HepG2 (cell line): ENCODE measurements around the gene RAPSN. TPM values are rescaled to one million over a fixed set of nuclear protein-coding genes. Genes with fewer than 3 reads are reported as not detected.
A peak's percentile ranks its signal among the peaks of the same experiment; 100 is the strongest.

Experiments
- ATAC-seq: fragments of 200-7000 bp; cut with Tn5 transposase; 3 replicates; pipeline ENCODE4 v1.9.1; 2020; ENCODE audit warnings: mild to moderate bottlenecking, moderate library complexity
- BruUV-seq: library from RNA; stranded (reverse); fragments of 400-500 nt; replicated peaks from 2 replicates; lab custom pipeline; 2021; lab: Mats Ljungman, UMichigan
- CTCF ChIA-PET: fragments of 300-600 bp; formaldehyde crosslinking; extraction: SDS; loops from one replicate; lab custom pipeline; 2021; ENCODE audit warnings: low total read pairs, inconsistent platforms, low intra/inter-chr PET ratio; lab: Yijun Ruan, JAX
- POLR2A ChIA-PET: fragments of 350-600 bp; sonication (Branson Sonifier 250); formaldehyde crosslinking; loops from one replicate; lab custom pipeline; 2020; ENCODE audit warnings: antibody characterized with exemption, inconsistent platforms; lab: Yijun Ruan, JAX
- DNase-seq: peaks from one replicate; pipeline ENCODE4 v3.0.0-alpha.2; 2015; ENCODE audit warnings: low spot score
- FAIRE-seq: peaks from 3 replicates; lab custom pipeline; 2011; peaks lifted over from hg19 to GRCh38; lab: Jason Lieb, UNC
- H2AFZ ChIP-seq: one replicate; pipeline ENCODE4 v1.6.1; 2011; ENCODE audit warnings: low read length, inconsistent platforms
- H3K27ac ChIP-seq: fragments of 300-600 bp; 3 replicates; pipeline ENCODE4 v1.8.0; 2011; ENCODE audit warnings: mixed run types, mild to moderate bottlenecking, mixed read lengths, low read length, inconsistent platforms; ENCODE audit not compliant: insufficient read depth; ENCODE audit errors: extremely low read length
- H3K27me3 ChIP-seq, 2 experiments: fragments of 200-600 bp in 1 of 2; 2 replicates in 1 of 2; 3 replicates in 1 of 2; pipeline versions ENCODE4 v1.6.0 to v1.8.0; 2011; ENCODE audit warnings: low read length in 2 of 2, mild to moderate bottlenecking in 2 of 2, moderate library complexity in 2 of 2, inconsistent platforms in 1 of 2; ENCODE audit not compliant: insufficient read depth in 2 of 2, control insufficient read depth in 1 of 2
- H3K36me3 ChIP-seq, 2 experiments: fragments of 200-600 bp in 1 of 2; replicated peaks in 1 of 2; 2 replicates in 1 of 2; 3 replicates in 1 of 2; pipeline versions ENCODE4 v1.5.1 to v1.8.0; 2011; ENCODE audit warnings: low read length in 2 of 2, inconsistent platforms in 1 of 2; ENCODE audit not compliant: insufficient read depth in 2 of 2, control insufficient read depth in 1 of 2
- H3K4me1 ChIP-seq: 2 replicates; pipeline ENCODE4 v1.5.1; 2012; ENCODE audit warnings: low read length, inconsistent platforms; ENCODE audit not compliant: insufficient read depth
- H3K4me2 ChIP-seq: 2 replicates; pipeline ENCODE4 v1.6.0; 2011; ENCODE audit warnings: low read depth, low read length, inconsistent platforms
- H3K4me3 ChIP-seq, 3 experiments: fragments of 200-600 bp in 1 of 3; sonication (generic), shearing (Covaris generic) in 1 of 3; replicated peaks in 1 of 3; 2 replicates each; pipeline ENCODE4 v1.5.1; 2011 to 2016; ENCODE audit warnings: low read length in 3 of 3, inconsistent platforms in 2 of 3, low read depth in 2 of 3, mild to moderate bottlenecking in 2 of 3, control low read depth in 1 of 3, mixed read lengths in 1 of 3; ENCODE audit not compliant: insufficient read depth in 1 of 3
- H3K79me2 ChIP-seq: one replicate; pipeline ENCODE4 v1.6.1; 2011; ENCODE audit warnings: low read length, inconsistent platforms; ENCODE audit not compliant: insufficient read depth
- H3K9ac ChIP-seq: 2 replicates; pipeline ENCODE4 v1.6.0; 2011; ENCODE audit warnings: mild to moderate bottlenecking, low read depth, low read length, inconsistent platforms; ENCODE audit not compliant: insufficient read depth
- H3K9me3 ChIP-seq: 2 replicates; pipeline ENCODE4 v1.5.1; 2012; ENCODE audit warnings: mild to moderate bottlenecking, low read length
- H4K20me1 ChIP-seq: 2 replicates; pipeline ENCODE4 v1.6.0; 2011; ENCODE audit warnings: inconsistent platforms, mild to moderate bottlenecking, low read length, moderate library complexity; ENCODE audit not compliant: insufficient read depth
- AGO2 ChIP-seq: fragments of 200-400 bp; formaldehyde crosslinking; optimal IDR thresholded peaks from 2 replicates; pipeline ENCODE3; 2017; ENCODE audit warnings: mild to moderate bottlenecking, low read depth, low read length, moderate library complexity
- CAMTA2 ChIP-seq: sonication (generic); formaldehyde crosslinking; IDR thresholded peaks from 2 replicates; pipeline ENCODE4 v1.4.0; 2020; ENCODE audit warnings: mild to moderate bottlenecking, missing genetic modification reagents, borderline replicate concordance
- MED1 ChIP-seq: sonication (generic); formaldehyde crosslinking; IDR thresholded peaks from 2 replicates; pipeline ENCODE4 v1.4.0; 2020; ENCODE audit warnings: missing genetic modification reagents
- MIER3 ChIP-seq: IDR thresholded peaks from 2 replicates; pipeline ENCODE4 v1.6.1; 2016; ENCODE audit warnings: missing compliant biosample characterization, borderline replicate concordance
- WGBS: methylation state at CpG from one replicate; pipeline ENCODE4 v1.1.6; 2017; ENCODE audit warnings: low lambda C conversion rate; 5-methylcytosine and 5-hydroxymethylcytosine counted together
- in situ Hi-C: cut with HindIII; loops from 2 replicates; pipeline ENCODE4 v1.10.0; 2017; ENCODE audit warnings: low pct_unique_long_range_greater_than_20kb; ENCODE audit not compliant: extremely low pct_ligation_motif_present
- intact Hi-C: fragments of 100-400 bp; cut with micrococcal nuclease; formaldehyde crosslinking; loops from one replicate; pipeline ENCODE4 v1.10.0; 2022; ENCODE audit not compliant: unreplicated experiment
- polyA plus RNA-seq, 8 experiments: library from polyadenylated mRNA; depleted of rRNA in 3 of 8; stranded (reverse) in 7 of 8; unstranded in 1 of 8; fragments of >200 nt; fragmentation: Illumina TruSeq in 4 of 8; extraction: Trizol in 4 of 8; gene quantifications; 2 replicates each; pipeline versions ENCODE4 v1.2.1 to v1.2.3, GENCODE V29; 2011 to 2016; ENCODE audit warnings: low read depth in 4 of 8, missing spikeins in 1 of 8, mixed read lengths in 1 of 8; ENCODE audit not compliant: insufficient read depth in 1 of 8
- total RNA-seq, 5 experiments: library from RNA; depleted of rRNA; stranded (reverse); fragments of >200 nt; fragmentation: Illumina TruSeq; extraction: Trizol; gene quantifications; 2 replicates each; pipeline ENCODE4 v1.2.3, GENCODE V29; 2016; ENCODE audit warnings: low read depth in 1 of 5
- TF ChIP-seq, protein P1 (sequence below): sonication (generic); formaldehyde crosslinking; IDR thresholded peaks from 2 replicates; pipeline ENCODE4 v1.8.1; 2023; ENCODE audit warnings: mild to moderate bottlenecking, inconsistent platforms, moderate library complexity, missing genetic modification reagents, borderline replicate concordance

RAPSN gene
- total and polyA plus RNA-seq, 2 of the 13 experiments (the other 11 are each of a cell fraction or from before 2014, with no cell fraction given) = 0.15 to 1.2 TPM

DNA sequence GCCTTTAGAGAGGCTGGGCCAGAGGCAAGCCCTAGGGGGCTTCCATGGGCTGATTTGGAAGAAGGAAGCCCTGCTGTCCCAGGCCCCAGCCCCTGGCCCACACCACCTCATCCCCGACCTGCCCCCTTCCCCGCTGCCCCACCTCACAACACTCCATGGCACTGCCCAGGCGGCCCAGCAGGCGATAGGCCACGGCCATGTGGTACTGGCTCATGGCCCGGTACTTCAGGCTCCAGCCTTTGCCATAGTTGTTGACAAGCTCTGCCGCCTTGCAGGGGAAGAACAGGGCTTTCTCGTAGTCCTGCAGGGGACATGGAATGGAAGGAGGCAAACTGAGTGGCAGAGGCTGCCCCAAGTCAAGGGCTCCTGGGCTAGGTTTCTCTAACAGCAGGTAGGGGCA lies 6.4 kb downstream of the RAPSN start:
- no peak for DNase-seq
- H3K4me2 ChIP-seq = no peak overlapping the region
- H3K4me1 ChIP-seq = peaks cover 52% of the 10 kb centered on the region
- no peaks in the 10 kb centered on the region; a peak in 1 of 5 replicates for H3K36me3 ChIP-seq
- no peaks in the 10 kb centered on the region; a peak in 1 of 5 replicates for H3K27me3 ChIP-seq
- no peaks in the 10 kb centered on the region for H3K79me2 ChIP-seq
- no peak overlapping the region for H2AFZ ChIP-seq
- no TSS peak for BruUV-seq
- ChIA-PET CTCF (no interaction called here), POLR2A (interaction anchor here (0.5 kb wide), 1 partner anchor 47 kb away, joined by 3 read pairs; no protein-coding TSS in a partner anchor)
- H3K27ac ChIP-seq = no peak overlapping the region
- TF ChIP-seq MED1 = no peak
- no peak for TF ChIP-seq MIER3 (CRISPR knock-in tag)
- in situ Hi-C loops = no loop called here
- no peaks in the 10 kb centered on the region for H3K9me3 ChIP-seq
- intact Hi-C loops = no loop called here
- H4K20me1 ChIP-seq = no peaks in the 10 kb centered on the region
- WGBS = 100% methylated on average over 3 of the region's 8 CpGs
- ATAC-seq = no peak
- FAIRE-seq = no peak
- H3K9ac ChIP-seq = no peak overlapping the region
- no peak overlapping the region for H3K4me3 ChIP-seq

DNA sequence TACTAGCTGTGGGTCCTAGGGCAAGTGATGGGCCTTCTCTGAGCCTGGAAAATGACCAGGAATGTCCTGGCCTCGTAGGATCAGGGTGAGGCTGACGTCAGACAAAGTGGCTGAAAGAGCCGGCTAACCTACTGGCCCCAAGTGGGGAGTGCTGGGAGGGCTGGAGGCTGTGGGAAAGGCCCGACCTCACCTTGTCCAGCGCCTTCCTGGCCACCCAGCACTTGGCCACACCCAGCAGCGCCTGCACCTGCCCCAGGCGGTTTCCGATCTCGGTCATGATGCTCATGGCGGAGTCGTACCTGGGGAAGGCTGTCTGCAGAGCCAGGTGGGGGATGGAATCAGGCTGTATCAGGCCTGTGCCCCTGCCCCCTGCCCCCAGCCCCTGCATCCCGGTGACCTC lies 7.5 kb downstream of the RAPSN start:
- no peaks in the 10 kb centered on the region; a peak in 1 of 5 replicates for H3K36me3 ChIP-seq
- no peaks in the 10 kb centered on the region for H3K79me2 ChIP-seq
- TF ChIP-seq, protein P1, sequence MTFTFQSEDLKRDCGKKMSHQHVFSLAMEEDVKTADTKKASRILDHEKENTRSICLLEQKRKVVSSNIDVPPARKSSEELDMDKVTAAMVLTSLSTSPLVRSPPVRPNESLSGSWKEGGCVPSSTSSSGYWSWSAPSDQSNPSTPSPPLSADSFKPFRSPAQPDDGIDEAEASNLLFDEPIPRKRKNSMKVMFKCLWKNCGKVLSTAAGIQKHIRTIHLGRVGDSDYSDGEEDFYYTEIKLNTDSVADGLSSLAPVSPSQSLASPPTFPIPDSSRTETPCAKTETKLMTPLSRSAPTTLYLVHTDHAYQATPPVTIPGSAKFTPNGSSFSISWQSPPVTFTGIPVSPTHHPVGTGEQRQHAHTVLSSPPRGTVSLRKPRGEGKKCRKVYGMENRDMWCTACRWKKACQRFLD = no peak
- TF ChIP-seq AGO2 (peak; percentile 60), CAMTA2 (CRISPR knock-in tag) (no peak)
- no peaks in the 10 kb centered on the region for H4K20me1 ChIP-seq
- intact Hi-C loops (no loop called here), in situ Hi-C loops (no loop called here)
- no peak for DNase-seq
- H3K9ac ChIP-seq = no peak overlapping the region
- H3K27ac ChIP-seq = no peak overlapping the region
- ATAC-seq = no peak
- H3K4me3 ChIP-seq = no peak overlapping the region
- ChIA-PET POLR2A (interaction anchor here (1.3 kb wide), 1 partner anchor 15 kb away, joined by 4 read pairs; the partner anchor contains the start of gene PSMC3), CTCF (no interaction called here)
- H3K9me3 ChIP-seq = no peaks in the 10 kb centered on the region
- 95% methylated on average over 8 of the region's 12 CpGs for WGBS
- no peaks in the 10 kb centered on the region; a peak in 1 of 5 replicates for H3K27me3 ChIP-seq
- no peak overlapping the region for H2AFZ ChIP-seq
- FAIRE-seq = no peak
- peaks cover 56% of the 10 kb centered on the region for H3K4me1 ChIP-seq
- BruUV-seq = no TSS peak
- no peak overlapping the region for H3K4me2 ChIP-seq
